K562 (cell line): Measurements from ENCODE around the gene GPSM3.
"Not testable (repeated sequence)": the region's sequence is repeated elsewhere in the genome, so short reads cannot be mapped to it uniquely, and the experiment has no call there.

Experiments used
- PHB ChIP-seq: fragments of 250-450 bp; sonication (Bioruptor Pico); IDR thresholded peaks from 2 replicates; pipeline ENCODE4 v1.5.0; 2021
- POLR2A ChIP-seq: fragments of 450-650 bp; conservative IDR thresholded peaks from 2 replicates; pipeline ENCODE4 v1.6.1; 2016
- SETDB1 ChIP-seq: IDR thresholded peaks from one replicate; pipeline ENCODE4 v1.6.1; 2012; ENCODE audit warnings: low read length, control low read depth, inconsistent platforms

DNA sequence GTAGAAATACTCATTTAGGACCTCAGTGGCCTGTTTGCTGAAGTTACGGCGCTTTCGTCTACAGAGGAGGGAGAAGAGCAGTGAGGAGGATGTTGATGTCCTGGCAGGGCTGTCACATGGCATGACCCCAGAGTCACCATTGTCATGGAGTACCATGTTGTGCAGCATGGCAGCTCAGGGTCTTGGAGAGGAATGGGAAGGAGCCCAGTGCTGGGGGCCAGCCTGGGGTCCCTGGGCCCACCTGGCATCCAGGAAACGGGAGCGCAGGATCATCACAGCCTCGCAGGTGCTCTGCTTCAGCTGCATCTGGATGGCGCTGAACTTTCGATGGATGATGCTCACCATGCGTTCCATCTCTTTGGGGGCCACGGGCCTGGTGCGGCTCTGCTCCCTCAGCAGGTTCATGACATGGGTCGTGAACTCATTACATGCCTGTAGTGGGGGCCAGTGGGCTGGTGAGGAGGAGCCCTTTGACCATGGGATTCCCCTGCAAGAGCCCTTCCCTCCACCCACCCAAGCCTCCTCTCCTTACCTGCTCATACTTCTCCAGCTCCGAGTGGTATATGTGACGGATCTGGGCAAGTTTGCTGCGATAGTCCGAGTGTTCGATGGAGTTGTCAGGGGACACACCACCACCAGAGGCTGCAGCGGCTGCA is 4.6 kb downstream of the GPSM3 start:
- not testable (repeated sequence) for TF ChIP-seq SETDB1; PHB (CRISPR knock-in tag); POLR2A
